IPS-20b (cell line): ENCODE measurements around the gene GAK.

Experiments
- H3K27ac ChIP-seq: one replicate; pipeline ENCODE4 v1.5.1; 2013; ENCODE audit warnings: low read length
- H3K27me3 ChIP-seq: 2 replicates; pipeline ENCODE4 v1.6.1; 2013; ENCODE audit warnings: mild to moderate bottlenecking, low read length, inconsistent platforms; ENCODE audit not compliant: insufficient read depth
- H3K36me3 ChIP-seq: 2 replicates; pipeline ENCODE4 v1.6.1; 2013; ENCODE audit warnings: low read depth, mild to moderate bottlenecking, inconsistent platforms, low read length, moderate library complexity; ENCODE audit not compliant: insufficient read depth
- H3K4me1 ChIP-seq: 2 replicates; pipeline ENCODE4 v1.6.1; 2013; ENCODE audit warnings: mild to moderate bottlenecking, control low read depth, inconsistent platforms, low read length, moderate library complexity; ENCODE audit not compliant: insufficient read depth
- H3K4me3 ChIP-seq: 2 replicates; pipeline ENCODE4 v1.5.1; 2013; ENCODE audit warnings: mild to moderate bottlenecking, low read length, inconsistent platforms
- H3K9ac ChIP-seq: 2 replicates; pipeline ENCODE4 v1.6.1; 2013; ENCODE audit warnings: low read depth, mild to moderate bottlenecking, inconsistent platforms, low read length, moderate library complexity
- H3K9me3 ChIP-seq: 2 replicates; pipeline ENCODE4 v1.6.1; 2013; ENCODE audit warnings: mild to moderate bottlenecking, low read depth, low read length, inconsistent platforms; ENCODE audit not compliant: insufficient read depth

GAK gene

DNA sequence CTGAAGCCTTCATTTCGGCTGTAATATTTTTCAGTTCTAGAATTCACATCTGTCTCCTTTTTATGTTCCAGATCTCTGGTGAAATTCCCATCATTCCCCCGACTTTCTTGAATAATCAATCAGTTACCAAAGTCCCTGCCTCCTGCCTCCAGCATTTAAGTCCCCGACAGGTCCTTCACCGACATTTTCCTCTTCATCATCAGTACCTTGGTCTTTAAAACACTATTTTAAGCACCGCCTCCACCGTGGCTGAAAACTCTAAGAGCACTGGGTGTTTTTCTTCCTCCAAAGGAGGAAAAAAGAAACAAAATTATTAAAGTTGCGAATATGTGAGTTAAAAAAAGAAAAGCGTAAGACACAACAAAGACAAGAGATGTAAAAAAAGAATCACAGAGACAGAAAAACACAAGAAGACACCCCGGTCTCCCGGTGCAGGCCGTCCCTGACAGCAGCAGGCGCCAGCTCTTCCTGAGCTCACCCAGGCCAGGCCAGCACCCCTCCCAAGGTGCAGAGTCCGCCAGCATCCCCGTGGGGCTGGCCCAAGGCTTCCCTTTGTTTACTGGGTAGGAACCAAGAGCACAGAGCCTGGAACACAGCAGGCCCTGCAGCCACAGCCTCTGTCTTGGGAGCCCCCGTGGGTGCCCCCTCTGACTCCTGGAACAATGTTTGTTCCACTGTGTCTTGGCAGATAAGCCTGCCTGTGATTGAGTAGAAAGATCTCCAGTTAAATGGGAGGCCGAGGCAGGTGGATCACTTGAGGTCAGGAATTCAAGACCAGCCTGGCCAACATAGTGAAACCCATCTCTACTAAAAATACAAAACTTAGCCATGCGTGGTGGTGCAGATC lies 56.9 kb downstream of the GAK start:
- Histone ChIP-seq H3K27ac (no peak overlapping the region), H3K9ac (no peak overlapping the region)

DNA sequence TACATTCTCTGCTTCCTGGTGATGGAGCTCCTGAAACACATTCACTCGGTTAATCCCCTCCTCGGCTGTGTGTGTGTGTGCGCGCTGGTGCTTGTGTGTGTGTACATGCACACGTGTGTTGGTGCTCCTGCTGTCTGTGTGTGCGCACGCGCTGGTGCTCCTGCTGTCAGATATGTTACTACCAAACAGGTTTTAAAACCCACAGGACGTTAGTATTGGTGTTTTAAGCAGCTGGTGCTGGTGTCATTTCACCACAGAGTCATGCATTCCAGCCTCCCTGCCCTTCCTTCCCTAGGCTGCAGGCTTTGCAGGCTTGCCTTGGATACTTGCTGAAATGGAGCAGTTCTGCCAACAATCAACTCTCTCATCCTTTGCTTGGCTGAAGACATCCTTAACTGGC lies 58.1 kb downstream of the GAK start:
- peaks cover 54% of the 10 kb centered on the region for H3K36me3 ChIP-seq

More for the DNA sequence above, 56.9 kb downstream of the GAK start:
- Histone ChIP-seq H3K9me3 (no peaks in the 10 kb centered on the region), H3K4me3 (no peak overlapping the region), H3K27me3 (no peaks in the 10 kb centered on the region), H3K4me1 (no peaks in the 10 kb centered on the region), H3K36me3 (peaks cover 56% of the 10 kb centered on the region)

DNA sequence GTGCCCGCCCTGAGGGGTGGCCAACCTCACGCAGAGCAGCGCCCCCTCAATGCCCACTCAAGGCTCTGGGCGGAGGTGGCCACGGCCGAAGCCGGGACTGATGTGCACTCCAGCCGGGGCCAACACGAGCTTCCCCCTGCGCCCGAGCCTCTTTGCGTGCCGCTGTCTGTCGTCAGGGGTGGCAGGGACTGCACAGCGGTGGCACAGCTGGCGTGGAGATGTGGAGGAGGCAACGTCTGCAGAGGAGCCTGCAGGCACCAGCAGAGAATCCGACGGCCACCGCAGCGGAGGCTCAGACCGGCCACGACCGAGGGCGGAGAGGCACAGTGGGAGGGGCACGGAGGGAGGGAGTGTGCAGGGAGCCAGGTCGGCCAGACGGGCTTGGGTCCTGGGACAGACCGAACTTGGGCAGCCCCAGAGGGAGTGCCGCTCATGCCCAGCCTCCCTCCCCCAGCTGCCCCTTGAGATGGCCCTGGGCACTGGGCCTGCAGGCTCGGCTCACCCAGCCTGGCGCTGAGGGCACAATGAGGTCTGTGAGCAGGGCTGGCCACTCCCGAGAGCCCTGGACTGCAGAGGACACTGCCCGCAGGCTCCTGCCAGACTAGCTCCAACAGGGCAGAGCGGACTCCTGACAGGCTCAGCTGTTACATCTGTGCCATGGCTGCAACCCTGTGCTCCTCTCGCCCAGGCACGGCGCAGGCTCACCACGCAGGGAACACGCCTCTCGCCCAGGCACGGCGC lies 59.7 kb downstream of the GAK start:
- H3K9ac ChIP-seq = no peak overlapping the region
- H3K4me1 ChIP-seq = no peaks in the 10 kb centered on the region
- H3K27me3 ChIP-seq = no peaks in the 10 kb centered on the region
- no peaks in the 10 kb centered on the region; the same call in 1 of the 2 replicates for H3K9me3 ChIP-seq
- H3K4me3 ChIP-seq = no peak overlapping the region
- H3K27ac ChIP-seq = no peak overlapping the region
- peaks cover 57% of the 10 kb centered on the region for H3K36me3 ChIP-seq

More for the DNA sequence above, 58.1 kb downstream of the GAK start:
- H3K27me3 ChIP-seq = no peaks in the 10 kb centered on the region
- no peak overlapping the region for H3K4me3 ChIP-seq
- H3K9ac ChIP-seq = no peak overlapping the region
- H3K9me3 ChIP-seq = no peaks in the 10 kb centered on the region; the same call in 1 of the 2 replicates
- H3K4me1 ChIP-seq = no peaks in the 10 kb centered on the region
- H3K27ac ChIP-seq = no peak overlapping the region

DNA sequence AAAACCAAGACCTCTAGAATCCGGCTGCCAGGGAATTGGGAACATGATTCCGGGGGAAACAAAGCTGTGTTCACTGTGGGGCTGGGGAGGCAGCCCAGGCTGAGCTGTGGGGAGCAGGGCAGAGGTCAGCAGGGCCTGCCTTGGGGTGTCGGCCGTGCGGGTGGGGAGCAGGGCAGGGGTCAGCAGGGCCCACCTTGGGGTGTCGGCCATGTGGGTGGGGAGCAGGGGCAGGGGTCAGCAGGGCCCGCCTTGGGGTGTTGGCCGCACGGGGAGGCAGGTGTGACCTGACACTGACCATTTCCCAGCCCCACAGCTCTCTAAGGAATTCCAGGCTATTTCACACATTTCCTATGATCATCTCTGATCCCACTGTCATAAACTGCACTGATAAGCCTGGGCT lies 60.6 kb downstream of the GAK start:
- H3K36me3 ChIP-seq = peaks cover 51% of the 10 kb centered on the region
- no peak overlapping the region for H3K4me3 ChIP-seq
- no peaks in the 10 kb centered on the region for H3K27me3 ChIP-seq
- no peaks in the 10 kb centered on the region for H3K4me1 ChIP-seq
- no peak overlapping the region for H3K9ac ChIP-seq
- H3K27ac ChIP-seq = no peak overlapping the region
- H3K9me3 ChIP-seq = no peaks in the 10 kb centered on the region; the same call in 1 of the 2 replicates

DNA sequence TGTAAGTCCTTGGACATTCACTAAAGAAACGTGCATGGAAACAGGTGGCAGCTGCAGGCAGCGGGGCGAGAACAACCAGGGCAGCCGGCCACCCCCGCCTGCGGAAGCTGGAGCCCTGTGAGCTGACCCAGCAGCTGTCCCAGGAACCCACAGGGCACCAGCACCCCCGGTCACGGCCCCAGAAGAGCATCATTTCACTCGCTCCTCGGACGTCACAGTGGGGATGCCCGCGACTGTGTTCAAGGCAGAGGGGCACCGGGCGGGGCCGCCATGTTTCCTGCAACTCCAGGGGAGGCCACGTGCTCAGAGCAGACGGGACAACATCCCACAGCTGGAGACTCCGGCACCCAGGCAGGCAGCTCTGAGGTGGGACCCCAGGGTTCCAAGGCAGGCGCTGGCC lies 61.2 kb downstream of the GAK start:
- no peaks in the 10 kb centered on the region; the same call in 1 of the 2 replicates for H3K9me3 ChIP-seq
- H3K9ac ChIP-seq = no peak overlapping the region
- peaks cover 48% of the 10 kb centered on the region for H3K36me3 ChIP-seq
- H3K4me3 ChIP-seq = no peak overlapping the region
- H3K27ac ChIP-seq = no peak overlapping the region
- H3K27me3 ChIP-seq = no peaks in the 10 kb centered on the region
- no peaks in the 10 kb centered on the region for H3K4me1 ChIP-seq

DNA sequence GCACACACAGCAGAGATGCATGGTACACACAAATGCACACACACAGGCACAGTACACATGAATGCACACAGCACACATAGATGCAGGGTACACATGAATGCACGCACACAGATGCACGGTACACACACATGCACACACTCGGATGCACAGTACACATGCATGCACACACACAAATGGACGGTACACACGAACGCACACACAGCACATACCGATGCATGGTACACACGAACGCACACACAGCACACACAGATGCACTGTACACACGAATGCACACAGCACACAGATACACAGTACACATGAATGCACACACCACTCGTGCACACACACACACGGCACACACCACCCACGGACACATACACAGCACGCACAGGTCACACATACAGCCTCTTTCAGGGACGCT lies 62.3 kb downstream of the GAK start:
- H3K9me3 ChIP-seq = no peaks in the 10 kb centered on the region; the same call in 1 of the 2 replicates
- H3K27ac ChIP-seq = no peak overlapping the region
- H3K4me3 ChIP-seq = no peak overlapping the region
- H3K4me1 ChIP-seq = no peaks in the 10 kb centered on the region
- H3K36me3 ChIP-seq = peaks cover 44% of the 10 kb centered on the region
- H3K27me3 ChIP-seq = no peaks in the 10 kb centered on the region
- H3K9ac ChIP-seq = no peak overlapping the region

DNA sequence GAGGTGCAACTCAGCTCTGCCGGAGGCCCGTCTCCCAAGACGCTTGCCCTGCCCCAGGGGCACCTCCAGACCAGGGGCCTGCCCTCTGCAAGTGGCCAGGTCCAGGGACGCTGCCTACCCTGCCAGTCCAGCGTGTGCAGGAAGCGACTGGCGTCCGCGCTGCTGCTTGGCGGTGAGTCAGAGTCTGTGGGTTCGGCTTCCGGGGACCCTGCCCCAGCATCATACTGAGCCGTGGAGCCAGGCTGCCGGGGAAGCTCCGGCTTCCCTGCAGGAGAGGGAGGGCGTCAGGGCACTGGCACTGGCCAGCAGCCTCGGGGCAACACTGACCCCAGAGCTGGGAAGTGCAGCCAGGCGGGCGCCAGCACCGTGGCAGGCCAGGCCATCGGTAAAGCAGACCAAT lies 63.7 kb downstream of the GAK start:
- H3K9ac ChIP-seq = no peak overlapping the region
- H3K27me3 ChIP-seq = no peaks in the 10 kb centered on the region
- H3K27ac ChIP-seq = no peak overlapping the region
- no peaks in the 10 kb centered on the region for H3K4me1 ChIP-seq
- peaks cover 38% of the 10 kb centered on the region for H3K36me3 ChIP-seq
- no peak overlapping the region for H3K4me3 ChIP-seq
- no peaks in the 10 kb centered on the region; the same call in 1 of the 2 replicates for H3K9me3 ChIP-seq

DNA sequence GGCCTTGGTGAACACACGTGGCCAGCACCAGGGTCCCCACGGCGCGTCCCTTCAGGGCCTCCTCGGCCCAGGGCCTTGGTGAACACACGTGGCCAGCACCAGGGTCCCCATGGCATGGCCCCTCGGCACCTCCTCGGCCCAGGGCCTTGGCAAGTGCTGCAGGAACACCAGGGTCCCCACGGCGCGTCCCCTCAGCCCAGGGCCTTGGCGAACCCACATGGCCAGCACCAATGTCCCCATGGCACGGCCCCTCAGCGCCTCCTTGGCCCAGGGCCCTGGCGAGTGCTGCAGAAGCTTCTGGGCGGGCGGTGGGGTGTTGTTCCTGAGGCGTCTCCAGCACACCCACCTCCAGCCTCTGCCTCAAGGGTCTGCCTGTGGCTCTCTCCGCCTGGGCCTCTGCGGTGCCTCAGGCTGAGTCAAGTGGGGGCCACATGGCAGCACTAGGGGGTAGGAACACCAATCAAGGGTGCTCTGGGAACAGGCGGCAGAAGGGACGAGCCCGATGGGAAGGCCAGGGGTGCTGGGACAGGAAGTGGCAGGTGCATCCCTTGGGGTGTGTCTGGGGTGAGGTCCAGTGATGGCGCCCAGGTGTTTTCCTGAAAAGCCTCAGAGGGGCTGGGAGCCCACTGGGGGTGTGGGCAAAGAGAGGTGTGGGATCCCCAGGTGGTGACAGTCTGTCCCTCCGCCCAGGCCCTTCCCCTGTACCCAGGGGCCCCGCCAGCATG lies 64.4 kb downstream of the GAK start:
- no peak overlapping the region for H3K9ac ChIP-seq
- no peaks in the 10 kb centered on the region for H3K27me3 ChIP-seq
- no peak overlapping the region for H3K27ac ChIP-seq
- no peaks in the 10 kb centered on the region; the same call in 1 of the 2 replicates for H3K9me3 ChIP-seq
- H3K36me3 ChIP-seq = peaks cover 40% of the 10 kb centered on the region
- no peaks in the 10 kb centered on the region for H3K4me1 ChIP-seq
- H3K4me3 ChIP-seq = no peak overlapping the region

DNA sequence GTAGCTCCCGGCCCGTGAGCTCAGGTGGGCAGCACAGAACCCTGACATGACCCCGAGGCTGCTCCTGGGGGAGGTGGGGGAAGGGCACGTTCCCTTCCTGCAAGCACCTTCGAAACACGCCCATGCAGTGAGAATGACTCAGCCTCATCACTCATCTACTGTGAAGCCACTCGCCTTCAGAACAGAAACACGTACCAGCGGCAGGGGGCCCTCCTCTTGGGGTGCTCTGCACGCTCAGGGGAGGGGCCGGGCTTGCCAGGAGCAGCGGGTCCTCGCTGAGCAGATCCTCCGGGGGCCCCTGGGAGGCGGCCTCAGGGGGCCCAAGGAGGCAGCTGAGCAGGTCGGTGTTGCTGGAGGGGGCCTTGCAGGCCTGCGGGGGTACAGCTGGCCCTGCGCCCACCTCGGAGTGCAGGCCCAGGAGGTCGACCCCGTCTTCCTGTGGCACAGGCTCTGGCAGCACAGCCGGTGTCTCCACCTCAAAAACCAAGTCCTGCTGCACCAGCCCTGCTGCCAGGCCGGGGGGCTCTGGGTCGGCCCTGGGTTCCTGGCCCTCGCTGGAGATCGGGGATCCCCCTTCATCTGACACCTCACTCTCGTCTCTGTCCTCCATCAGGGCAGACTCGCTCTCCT lies 65.2 kb downstream of the GAK start:
- H3K27ac ChIP-seq = no peak overlapping the region
- H3K4me3 ChIP-seq = no peak overlapping the region
- no peaks in the 10 kb centered on the region; the same call in 1 of the 2 replicates for H3K9me3 ChIP-seq
- no peaks in the 10 kb centered on the region for H3K4me1 ChIP-seq
- H3K36me3 ChIP-seq = peaks cover 42% of the 10 kb centered on the region
- no peak overlapping the region for H3K9ac ChIP-seq
- no peaks in the 10 kb centered on the region for H3K27me3 ChIP-seq

DNA sequence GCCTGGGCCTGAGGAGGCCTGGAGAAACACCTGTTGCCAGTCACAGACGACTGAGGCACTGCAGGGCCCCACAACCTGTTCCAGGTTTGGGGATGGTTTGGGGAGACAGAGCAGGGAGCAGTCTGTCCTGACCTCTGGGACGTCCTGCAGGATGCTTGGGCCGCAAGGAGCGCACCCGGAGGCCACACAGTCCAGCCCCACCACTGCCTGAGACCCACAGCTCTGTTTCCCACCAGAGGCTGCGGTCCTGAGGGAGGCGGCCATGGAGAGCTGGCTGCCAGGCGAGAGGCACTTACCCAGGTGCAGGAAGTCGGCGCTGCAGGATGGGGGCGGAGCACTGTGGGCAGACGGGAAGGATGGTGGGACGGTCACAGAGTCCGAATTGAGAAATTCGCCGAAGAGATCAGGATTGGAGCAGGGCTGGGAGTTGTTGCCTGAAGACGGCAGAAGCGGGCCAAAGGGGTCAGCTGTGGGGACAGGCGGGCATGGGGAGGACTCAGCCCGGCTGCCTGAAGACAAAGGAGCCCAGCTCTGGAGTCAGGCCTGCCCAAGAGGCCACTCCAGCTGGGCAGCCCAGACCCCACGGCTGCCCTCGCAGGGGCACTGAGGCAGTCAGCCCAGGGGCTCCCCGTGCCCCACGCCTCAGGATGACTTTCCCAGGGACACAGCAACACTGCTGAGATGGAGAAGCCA lies 65.9 kb downstream of the GAK start:
- H3K4me1 ChIP-seq = no peaks in the 10 kb centered on the region
- H3K36me3 ChIP-seq = peaks cover 46% of the 10 kb centered on the region
- no peak overlapping the region for H3K27ac ChIP-seq
- no peak overlapping the region for H3K4me3 ChIP-seq
- no peak overlapping the region for H3K9ac ChIP-seq
- no peaks in the 10 kb centered on the region; the same call in 1 of the 2 replicates for H3K9me3 ChIP-seq
- H3K27me3 ChIP-seq = no peaks in the 10 kb centered on the region

DNA sequence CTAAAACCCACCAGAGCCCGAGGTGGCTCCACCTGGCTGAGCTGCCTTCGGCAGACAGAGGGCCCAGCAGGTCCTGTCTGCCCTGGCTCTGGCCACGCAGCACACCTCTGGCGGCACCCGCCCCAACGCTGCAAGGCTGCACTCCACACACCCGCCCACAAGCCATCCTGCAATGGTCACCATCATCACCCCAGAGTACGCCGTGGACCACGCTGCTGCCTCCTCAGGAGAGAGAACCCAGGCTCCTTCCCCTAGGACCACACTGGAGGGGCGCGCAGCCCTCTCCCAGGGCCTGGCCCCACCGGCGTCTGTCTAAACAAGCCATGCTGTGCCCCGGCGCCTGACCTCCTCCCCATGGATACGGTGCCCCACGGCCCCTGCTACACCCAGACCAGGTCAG lies 66.5 kb downstream of the GAK start:
- Histone ChIP-seq H3K9ac (no peak overlapping the region), H3K27me3 (no peaks in the 10 kb centered on the region), H3K36me3 (peaks cover 51% of the 10 kb centered on the region), H3K4me3 (no peak overlapping the region), H3K9me3 (no peaks in the 10 kb centered on the region; the same call in 1 of the 2 replicates), H3K4me1 (no peaks in the 10 kb centered on the region), H3K27ac (no peak overlapping the region)
